Keratinocyte (primary cell): ENCODE measurements around the gene DNAJB14. TPM values are rescaled to one million over a fixed set of nuclear protein-coding genes. Genes with fewer than 3 reads are reported as not detected.

ENCODE experiments used
- DNase-seq: peaks from one replicate; pipeline ENCODE4 v3.0.0-alpha.2; 2011; ENCODE audit warnings: low read depth, missing footprints, low spot score
- FAIRE-seq: peaks from 2 replicates; lab custom pipeline; 2011; peaks lifted over from hg19 to GRCh38; lab: Jason Lieb, UNC
- H2AFZ ChIP-seq: 2 replicates; pipeline ENCODE4 v1.6.0; 2012; ENCODE audit warnings: low read length, control low read depth, inconsistent platforms; ENCODE audit not compliant: control insufficient read depth
- H3K27ac ChIP-seq: 2 replicates; pipeline ENCODE4 v1.5.1; 2011; ENCODE audit warnings: low read length; ENCODE audit not compliant: control insufficient read depth, insufficient read depth
- H3K27me3 ChIP-seq: 3 replicates; pipeline ENCODE4 v1.6.0; 2011; ENCODE audit warnings: low read length; ENCODE audit not compliant: control insufficient read depth, insufficient read depth; ENCODE audit errors: extremely low read depth
- H3K36me3 ChIP-seq, 2 experiments: 2 replicates in 1 of 2; 3 replicates in 1 of 2; pipeline ENCODE4 v1.5.1; 2011; ENCODE audit warnings: low read length in 2 of 2, mild to moderate bottlenecking in 1 of 2; ENCODE audit not compliant: control insufficient read depth in 2 of 2, insufficient read depth in 2 of 2; ENCODE audit errors: extremely low read depth in 1 of 2
- H3K4me1 ChIP-seq: 3 replicates; pipeline ENCODE4 v1.5.1; 2011; ENCODE audit warnings: low read length; ENCODE audit not compliant: control insufficient read depth, insufficient read depth; ENCODE audit errors: extremely low read depth
- H3K4me2 ChIP-seq: 3 replicates; pipeline ENCODE4 v1.6.0; 2011; ENCODE audit warnings: low read depth, low read length; ENCODE audit not compliant: control insufficient read depth, insufficient read depth; ENCODE audit errors: extremely low read depth
- H3K4me3 ChIP-seq, 3 experiments: fragments of 200-600 bp in 1 of 3; sonication (generic) in 1 of 3; 2 replicates in 2 of 3; 3 replicates in 1 of 3; pipeline ENCODE4 v1.5.1; 2011 to 2016; ENCODE audit warnings: low read length in 3 of 3, mild to moderate bottlenecking in 3 of 3, control low read depth in 2 of 3, inconsistent platforms in 1 of 3, low read depth in 1 of 3, mixed read lengths in 1 of 3, mixed run types in 1 of 3, moderate library complexity in 1 of 3; ENCODE audit not compliant: control insufficient read depth in 2 of 3, insufficient read depth in 2 of 3; ENCODE audit errors: extremely low read depth in 1 of 3
- H3K79me2 ChIP-seq: 2 replicates; pipeline ENCODE4 v1.6.0; 2012; ENCODE audit warnings: low read length; ENCODE audit not compliant: control insufficient read depth, insufficient read depth
- H3K9ac ChIP-seq: 3 replicates; pipeline ENCODE4 v1.6.0; 2011; ENCODE audit warnings: low read length; ENCODE audit not compliant: control insufficient read depth, insufficient read depth; ENCODE audit errors: extremely low read depth
- H3K9me1 ChIP-seq: 3 replicates; pipeline ENCODE4 v1.6.0; 2011; ENCODE audit warnings: low read length; ENCODE audit not compliant: control insufficient read depth, insufficient read depth; ENCODE audit errors: extremely low read depth
- H3K9me3 ChIP-seq: 2 replicates; pipeline ENCODE4 v1.5.1; 2012; ENCODE audit warnings: low read depth, low read length; ENCODE audit not compliant: control insufficient read depth
- H4K20me1 ChIP-seq: 3 replicates; pipeline ENCODE4 v1.6.0; 2011; ENCODE audit warnings: low read length; ENCODE audit not compliant: control insufficient read depth, insufficient read depth; ENCODE audit errors: extremely low read depth
- EZH2 ChIP-seq: IDR thresholded peaks from one replicate; pipeline ENCODE4 v1.6.1; 2012; ENCODE audit warnings: inconsistent platforms, mild to moderate bottlenecking, low read length, moderate library complexity
- dilution Hi-C: fragments of 300-500 bp; cut with MboI; formaldehyde crosslinking; loops from one replicate; pipeline ENCODE4 v1.7.0; 2020; ENCODE audit warnings: low sequenced_read_pairs; ENCODE audit not compliant: extremely low pct_ligation_motif_present
- polyA plus RNA-seq, 5 experiments: library from polyadenylated mRNA; depleted of rRNA in 3 of 5; stranded (reverse) in 3 of 5; stranded (forward) in 1 of 5; unstranded in 1 of 5; fragments of >200 nt; gene quantifications; 1 replicate in 1 of 5; 2 replicates in 3 of 5; 3 replicates in 1 of 5; pipeline versions ENCODE4 v1.2.1 to v1.2.3, GENCODE V29; 2011 to 2012; ENCODE audit warnings: missing spikeins in 2 of 5, low read depth in 1 of 5, low replicate concordance in 1 of 5
- TF ChIP-seq, protein P1 (sequence below), 3 experiments: IDR thresholded peaks in 1 of 3; conservative IDR thresholded peaks in 1 of 3; optimal IDR thresholded peaks in 1 of 3; 2 replicates in 2 of 3; 3 replicates in 1 of 3; pipeline versions ENCODE3 to v1.5.1; 2011; ENCODE audit warnings: low read length in 3 of 3, mild to moderate bottlenecking in 3 of 3, moderate library complexity in 2 of 3, control low read depth in 1 of 3, inconsistent platforms in 1 of 3; ENCODE audit not compliant: insufficient read depth in 2 of 3; ENCODE audit errors: extremely low read depth in 1 of 3

Gene DNAJB14
- polyA plus RNA-seq, 1 donor (not counting 4 experiments of a cell fraction or from before 2014, with no cell fraction given): 17.9 TPM

DNA sequence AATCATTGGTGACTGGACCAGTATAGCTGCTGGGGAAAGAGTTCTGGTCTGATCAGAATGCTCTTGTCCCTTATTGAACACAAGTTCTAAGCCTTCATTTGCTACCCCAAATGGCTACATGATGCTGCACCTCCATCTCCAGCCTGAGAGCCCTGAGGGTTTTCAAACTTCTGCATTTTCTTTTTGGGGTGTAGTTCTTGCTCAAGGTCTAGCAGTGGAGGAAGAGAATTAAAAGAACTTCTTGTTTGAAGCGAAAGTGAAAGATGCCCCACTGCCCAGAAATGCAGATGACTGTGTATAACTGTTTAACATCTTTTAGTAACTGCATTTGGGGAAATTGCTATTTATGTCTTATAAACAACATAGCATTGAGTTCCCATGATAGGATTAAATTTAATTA is 90.7 kb downstream of the DNAJB14 start:
- H3K9me1 ChIP-seq: no peaks in the 10 kb centered on the region
- H2AFZ ChIP-seq: no peak overlapping the region
- peaks cover 11% of the 10 kb centered on the region for H3K4me1 ChIP-seq
- no peak overlapping the region for H3K27ac ChIP-seq
- dilution Hi-C loops: no loop called here
- H3K4me3 ChIP-seq: no peak overlapping the region
- H3K9me3 ChIP-seq: no peaks in the 10 kb centered on the region
- no peaks in the 10 kb centered on the region for H3K27me3 ChIP-seq
- no peak for DNase-seq
- no peaks in the 10 kb centered on the region for H3K79me2 ChIP-seq
- TF ChIP-seq EZH2: no peak
- TF ChIP-seq, protein P1, sequence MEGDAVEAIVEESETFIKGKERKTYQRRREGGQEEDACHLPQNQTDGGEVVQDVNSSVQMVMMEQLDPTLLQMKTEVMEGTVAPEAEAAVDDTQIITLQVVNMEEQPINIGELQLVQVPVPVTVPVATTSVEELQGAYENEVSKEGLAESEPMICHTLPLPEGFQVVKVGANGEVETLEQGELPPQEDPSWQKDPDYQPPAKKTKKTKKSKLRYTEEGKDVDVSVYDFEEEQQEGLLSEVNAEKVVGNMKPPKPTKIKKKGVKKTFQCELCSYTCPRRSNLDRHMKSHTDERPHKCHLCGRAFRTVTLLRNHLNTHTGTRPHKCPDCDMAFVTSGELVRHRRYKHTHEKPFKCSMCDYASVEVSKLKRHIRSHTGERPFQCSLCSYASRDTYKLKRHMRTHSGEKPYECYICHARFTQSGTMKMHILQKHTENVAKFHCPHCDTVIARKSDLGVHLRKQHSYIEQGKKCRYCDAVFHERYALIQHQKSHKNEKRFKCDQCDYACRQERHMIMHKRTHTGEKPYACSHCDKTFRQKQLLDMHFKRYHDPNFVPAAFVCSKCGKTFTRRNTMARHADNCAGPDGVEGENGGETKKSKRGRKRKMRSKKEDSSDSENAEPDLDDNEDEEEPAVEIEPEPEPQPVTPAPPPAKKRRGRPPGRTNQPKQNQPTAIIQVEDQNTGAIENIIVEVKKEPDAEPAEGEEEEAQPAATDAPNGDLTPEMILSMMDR (optimal IDR thresholded peaks at IDR 0.05 in 1 of 3, IDR thresholded peaks at IDR 0.05 in 1 of 3, conservative IDR thresholded peaks at IDR 0.05 in 1 of 3; ENCODE audit: extremely low read depth in 1 of 3, insufficient read depth in 2 of 3, low read length in 3 of 3): no peak
- no peak overlapping the region for H3K4me2 ChIP-seq
- no peaks in the 10 kb centered on the region for H4K20me1 ChIP-seq
- H3K36me3 ChIP-seq: peaks cover 24 to 25% of the 10 kb centered on the region in 2 experiments
- no peak for FAIRE-seq
- no peak overlapping the region for H3K9ac ChIP-seq

DNA sequence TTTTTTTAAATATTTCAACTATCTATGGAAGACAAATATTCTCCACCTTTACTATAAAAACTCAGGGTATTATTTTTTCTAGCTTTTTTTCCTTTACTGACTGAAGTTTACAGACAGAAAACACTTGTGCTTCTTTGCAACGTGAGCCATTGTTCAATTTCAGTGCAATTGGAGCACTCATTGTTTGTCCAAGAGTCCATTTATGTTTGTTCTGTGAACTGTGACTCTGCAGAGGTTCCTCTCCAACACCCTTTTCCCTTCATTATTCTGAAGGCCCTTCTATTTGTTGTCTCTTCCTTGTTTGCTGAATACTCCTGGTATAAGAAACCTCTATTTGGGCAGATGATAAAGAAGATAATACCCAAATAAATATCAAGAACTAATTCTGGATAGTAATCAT is 92.4 kb downstream of the DNAJB14 start:
- DNase-seq (no peak), FAIRE-seq (no peak)
- H3K9me1 ChIP-seq: no peaks in the 10 kb centered on the region
- dilution Hi-C loops: no loop called here
- H3K4me1 ChIP-seq: peaks cover 11% of the 10 kb centered on the region
- no peak overlapping the region for H3K4me3 ChIP-seq
- H3K9me3 ChIP-seq: no peaks in the 10 kb centered on the region
- no peaks in the 10 kb centered on the region for H3K27me3 ChIP-seq
- peaks cover 22 to 23% of the 10 kb centered on the region in 2 experiments for H3K36me3 ChIP-seq
- H4K20me1 ChIP-seq: no peaks in the 10 kb centered on the region
- H3K27ac ChIP-seq: no peak overlapping the region
- H2AFZ ChIP-seq: no peak overlapping the region
- no peaks in the 10 kb centered on the region for H3K79me2 ChIP-seq
- no peak overlapping the region for H3K9ac ChIP-seq
- no peak overlapping the region for H3K4me2 ChIP-seq
- TF ChIP-seq EZH2: no peak
- TF ChIP-seq, protein P1 (optimal IDR thresholded peaks at IDR 0.05 in 1 of 3, IDR thresholded peaks at IDR 0.05 in 1 of 3, conservative IDR thresholded peaks at IDR 0.05 in 1 of 3; ENCODE audit: extremely low read depth in 1 of 3, insufficient read depth in 2 of 3, low read length in 3 of 3): no peak
